IPS-18c (cell line): Measurements from ENCODE around the gene JAZF1.

ENCODE experiments used
- H3K4me3 ChIP-seq: 2 replicates; pipeline ENCODE4 v1.7.0; 2013; ENCODE audit warnings: low read depth, mild to moderate bottlenecking, low read length, moderate library complexity; ENCODE audit not compliant: insufficient read depth
- H3K9me3 ChIP-seq: one replicate; pipeline ENCODE4 v1.6.1; 2013; ENCODE audit warnings: mild to moderate bottlenecking, low read length, moderate library complexity; ENCODE audit not compliant: control insufficient read depth, insufficient read depth

JAZF1 gene

GRCh38 chr7:27834179-27834921, 346.2 kb downstream of the JAZF1 start:
- no peak overlapping the region for H3K4me3 ChIP-seq

GRCh38 chr7:27826357-27826756, 354.2 kb downstream of the JAZF1 start:
- Histone ChIP-seq H3K4me3 (no peak overlapping the region), H3K9me3 (no peaks in the 10 kb centered on the region)

More at GRCh38 chr7:27834179-27834921, 346.2 kb downstream of the JAZF1 start:
- H3K9me3 ChIP-seq = no peaks in the 10 kb centered on the region

- H3K4me3 ChIP-seq = no peak overlapping the region
- H3K9me3 ChIP-seq = no peaks in the 10 kb centered on the region
These were observed 354.7 kb downstream of the JAZF1 start for GRCh38 chr7:27825891-27826290.

GRCh38 chr7:27822245-27822644, 358.4 kb downstream of the JAZF1 start:
- Histone ChIP-seq H3K4me3 (no peak overlapping the region), H3K9me3 (no peaks in the 10 kb centered on the region)

GRCh38 chr7:27812706-27813105, 367.9 kb downstream of the JAZF1 start:
- Histone ChIP-seq H3K9me3 (no peaks in the 10 kb centered on the region), H3K4me3 (no peak overlapping the region)

GRCh38 chr7:27810186-27810585, 370.4 kb downstream of the JAZF1 start:
- H3K9me3 ChIP-seq = no peaks in the 10 kb centered on the region
- H3K4me3 ChIP-seq = no peak overlapping the region

GRCh38 chr7:27808626-27809025, 372.0 kb downstream of the JAZF1 start:
- Histone ChIP-seq H3K9me3 (no peaks in the 10 kb centered on the region), H3K4me3 (no peak overlapping the region)

GRCh38 chr7:27804139-27804538, 376.5 kb downstream of the JAZF1 start:
- Histone ChIP-seq H3K4me3 (no peak overlapping the region), H3K9me3 (no peaks in the 10 kb centered on the region)

GRCh38 chr7:27802999-27803398, 377.6 kb downstream of the JAZF1 start:
- Histone ChIP-seq H3K4me3 (no peak overlapping the region), H3K9me3 (no peaks in the 10 kb centered on the region)

GRCh38 chr7:27799212-27799611, 381.4 kb downstream of the JAZF1 start:
- Histone ChIP-seq H3K9me3 (no peaks in the 10 kb centered on the region), H3K4me3 (no peak overlapping the region)

- Histone ChIP-seq H3K4me3 (no peak overlapping the region), H3K9me3 (no peaks in the 10 kb centered on the region)
These were observed 384.6 kb downstream of the JAZF1 start for GRCh38 chr7:27795977-27796376.

- H3K4me3 ChIP-seq = no peak overlapping the region
- H3K9me3 ChIP-seq = no peaks in the 10 kb centered on the region
These were observed 386.8 kb downstream of the JAZF1 start for GRCh38 chr7:27793780-27794179.

GRCh38 chr7:27788437-27788836, 392.2 kb downstream of the JAZF1 start:
- no peak overlapping the region for H3K4me3 ChIP-seq

GRCh38 chr7:27784399-27785053, 396.1 kb downstream of the JAZF1 start:
- no peaks in the 10 kb centered on the region for H3K9me3 ChIP-seq
- no peak overlapping the region for H3K4me3 ChIP-seq

More at GRCh38 chr7:27788437-27788836, 392.2 kb downstream of the JAZF1 start:
- H3K9me3 ChIP-seq = no peaks in the 10 kb centered on the region

GRCh38 chr7:27782849-27783248, 397.7 kb downstream of the JAZF1 start:
- no peak overlapping the region for H3K4me3 ChIP-seq
- H3K9me3 ChIP-seq = no peaks in the 10 kb centered on the region

- no peak overlapping the region for H3K4me3 ChIP-seq
These were observed 399.4 kb downstream of the JAZF1 start for GRCh38 chr7:27781188-27781587.

More at GRCh38 chr7:27781188-27781587, 399.4 kb downstream of the JAZF1 start:
- no peaks in the 10 kb centered on the region for H3K9me3 ChIP-seq
